Left ventricle myocardium inferior (tissue), 1 donor: ENCODE data around the gene GATA5. TPM values are rescaled to one million over a fixed set of nuclear protein-coding genes. Genes with fewer than 3 reads are reported as not detected.

Experiments used
- DNase-seq: peaks from one replicate; pipeline ENCODE4 v3.0.0-alpha.2; 2020
- H3K27ac ChIP-seq: fragments of 200-600 bp; replicated peaks from 2 replicates; pipeline ENCODE4 v1.8.0; 2021
- H3K27me3 ChIP-seq: fragments of 200-600 bp; 2 replicates; pipeline ENCODE4 v1.8.0; 2021; ENCODE audit warnings: low read depth
- H3K36me3 ChIP-seq: fragments of 200-600 bp; 2 replicates; pipeline ENCODE4 v1.8.0; 2021
- H3K4me1 ChIP-seq: fragments of 200-600 bp; 2 replicates; pipeline ENCODE4 v1.8.0; 2021
- H3K4me3 ChIP-seq: fragments of 200-600 bp; 2 replicates; pipeline ENCODE4 v1.8.0; 2021; ENCODE audit warnings: mild to moderate bottlenecking, moderate library complexity
- H3K9me3 ChIP-seq: fragments of 200-600 bp; replicated peaks from 2 replicates; pipeline ENCODE4 v1.8.0; 2021
- CTCF ChIP-seq: fragments of 200-600 bp; IDR thresholded peaks from 2 replicates; pipeline ENCODE4 v1.8.0; 2021; ENCODE audit warnings: antibody characterized with exemption, mild to moderate bottlenecking, borderline replicate concordance
- intact Hi-C: fragments of 100-400 bp; cut with micrococcal nuclease; formaldehyde crosslinking; loops from one replicate; pipeline ENCODE4 v1.11.0; 2022
- total RNA-seq: library from RNA; stranded (reverse); fragmentation: NEBNext Ultra II Directional; extraction: Animal tissue kit (Norgen Biotek cat#: 25700); gene quantifications from one replicate; pipeline ENCODE4 v1.2.1, GENCODE V29; 2021
- donor health status: DM: no; HTN: yes; CAD: no; lungs with severe emphysema.

Gene GATA5
- total RNA-seq, 1 donor from 2014 or later, result 0.69 TPM

DNA sequence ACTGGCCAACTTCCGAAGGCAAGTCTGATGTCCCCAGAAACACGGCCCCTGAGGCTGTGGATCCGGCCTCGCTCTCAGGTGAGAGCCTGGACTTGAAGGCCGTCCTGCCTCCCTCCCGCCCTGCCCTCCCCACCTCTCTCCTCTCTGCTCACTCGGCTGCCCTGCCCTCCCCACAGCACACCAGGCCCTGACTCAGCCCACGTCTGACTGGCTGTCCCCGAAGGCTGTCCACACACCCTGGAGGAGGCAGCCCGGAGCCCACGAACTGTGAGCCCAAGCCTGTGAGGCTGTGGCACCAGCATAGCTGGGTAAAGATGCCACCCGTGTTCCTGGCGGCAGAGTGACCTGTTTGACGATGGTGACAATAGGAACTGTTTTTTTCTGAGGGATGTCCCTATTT lies 16.3 kb downstream of the GATA5 start:
- no peak overlapping the region for H3K4me3 ChIP-seq
- H3K9me3 ChIP-seq, result no peaks in the 10 kb centered on the region
- intact Hi-C loops, result no loop called here
- H3K27me3 ChIP-seq, result peaks cover 50% of the 10 kb centered on the region
- no peak overlapping the region for H3K27ac ChIP-seq
- no peaks in the 10 kb centered on the region for H3K36me3 ChIP-seq
- no peak for TF ChIP-seq CTCF
- H3K4me1 ChIP-seq, result peaks cover 14% of the 10 kb centered on the region
- no peak for DNase-seq

DNA sequence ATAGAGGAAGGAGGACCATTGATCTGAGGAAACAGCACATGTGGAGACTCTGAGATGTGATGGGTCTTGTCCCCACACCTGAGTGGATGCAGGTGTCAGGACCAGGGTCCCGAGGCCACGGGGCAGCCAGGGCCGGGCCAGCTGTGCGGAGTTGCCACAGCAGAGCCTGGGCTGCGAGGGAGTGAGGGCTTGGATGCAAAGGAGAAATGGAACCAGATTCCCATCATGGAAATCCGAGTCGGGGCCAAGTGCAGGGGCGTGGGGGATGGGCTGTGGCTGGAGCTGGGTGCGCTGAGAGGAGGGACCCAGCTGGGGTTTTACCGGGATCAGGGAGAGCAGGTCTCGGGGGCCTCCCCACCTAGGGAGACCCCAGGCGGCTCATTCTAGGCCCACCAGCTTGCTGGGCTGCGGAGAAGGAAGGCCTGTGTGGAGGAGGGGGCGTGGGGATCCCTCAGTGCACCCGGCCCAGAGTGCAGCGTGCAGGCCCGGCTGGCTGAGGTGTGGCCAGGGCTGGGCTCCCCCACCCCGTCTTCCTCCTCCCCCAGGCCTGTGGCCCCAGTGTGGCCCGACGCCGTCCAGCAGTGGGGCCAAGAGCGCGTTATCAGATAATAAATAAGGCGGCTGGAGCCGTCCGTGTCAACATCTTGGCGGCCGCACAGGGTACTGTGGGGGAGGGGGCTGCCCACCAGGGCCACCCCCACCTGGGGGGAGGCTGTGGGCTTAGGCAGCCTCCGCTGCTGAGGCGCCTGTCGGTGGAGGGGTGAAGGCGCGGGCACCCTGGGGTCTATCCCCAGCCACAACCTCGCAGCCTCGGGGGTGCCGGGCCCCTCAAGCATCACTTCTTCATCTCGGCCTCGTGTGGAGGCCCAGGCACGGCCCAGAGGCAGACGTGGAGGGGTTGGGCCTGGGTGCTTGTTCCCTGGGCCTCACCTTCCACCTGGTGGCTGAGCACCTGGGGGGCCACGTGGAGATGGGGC lies 17.2 kb downstream of the GATA5 start:
- H3K4me3 ChIP-seq, result no peak overlapping the region
- DNase-seq, result no peak

DNA sequence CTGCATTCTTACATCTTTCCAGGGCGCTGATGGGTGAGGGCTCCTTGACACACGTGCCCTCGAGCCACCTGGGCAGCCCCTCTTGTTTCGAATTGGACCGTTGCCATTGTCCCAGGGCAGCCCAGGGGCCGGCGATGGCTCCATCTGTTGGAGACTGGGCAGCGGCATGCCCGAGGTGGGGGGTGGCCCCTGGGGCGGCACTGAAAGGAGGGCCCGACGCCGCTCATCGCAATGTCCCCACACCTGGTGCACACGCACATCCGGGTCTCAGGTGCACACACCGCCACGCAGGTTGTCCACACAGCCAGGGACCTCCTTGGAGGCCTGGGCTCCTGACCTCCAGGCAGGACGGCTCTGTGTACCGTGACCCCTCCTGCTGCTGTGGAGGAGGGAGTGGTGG lies 18.0 kb downstream of the GATA5 start:
- TF ChIP-seq CTCF, result no peak
- H3K27ac ChIP-seq, result no peak overlapping the region
- intact Hi-C loops, result no loop called here
- no peak for DNase-seq
- peaks cover 14% of the 10 kb centered on the region for H3K4me1 ChIP-seq
- H3K9me3 ChIP-seq, result no peaks in the 10 kb centered on the region
- H3K36me3 ChIP-seq, result no peaks in the 10 kb centered on the region
- H3K27me3 ChIP-seq, result peaks cover 66% of the 10 kb centered on the region
- no peak overlapping the region for H3K4me3 ChIP-seq

More for the DNA sequence above, 17.2 kb downstream of the GATA5 start:
- no peaks in the 10 kb centered on the region for H3K36me3 ChIP-seq
- peaks cover 14% of the 10 kb centered on the region for H3K4me1 ChIP-seq
- H3K27ac ChIP-seq, result no peak overlapping the region
- no peaks in the 10 kb centered on the region for H3K9me3 ChIP-seq
- no peak for TF ChIP-seq CTCF
- intact Hi-C loops, result no loop called here
- peaks cover 58% of the 10 kb centered on the region for H3K27me3 ChIP-seq

- no peak overlapping the region for H3K4me3 ChIP-seq
- H3K4me1 ChIP-seq, result peaks cover 13% of the 10 kb centered on the region
- intact Hi-C loops, result no loop called here
- H3K36me3 ChIP-seq, result no peaks in the 10 kb centered on the region
- peaks cover 73% of the 10 kb centered on the region for H3K27me3 ChIP-seq
- H3K27ac ChIP-seq, result no peak overlapping the region
- DNase-seq, result no peak
- H3K9me3 ChIP-seq, result no peaks in the 10 kb centered on the region
- no peak for TF ChIP-seq CTCF
These were observed 18.7 kb downstream of the GATA5 start for GRCh38 chr20:62457098-62457497.

DNA sequence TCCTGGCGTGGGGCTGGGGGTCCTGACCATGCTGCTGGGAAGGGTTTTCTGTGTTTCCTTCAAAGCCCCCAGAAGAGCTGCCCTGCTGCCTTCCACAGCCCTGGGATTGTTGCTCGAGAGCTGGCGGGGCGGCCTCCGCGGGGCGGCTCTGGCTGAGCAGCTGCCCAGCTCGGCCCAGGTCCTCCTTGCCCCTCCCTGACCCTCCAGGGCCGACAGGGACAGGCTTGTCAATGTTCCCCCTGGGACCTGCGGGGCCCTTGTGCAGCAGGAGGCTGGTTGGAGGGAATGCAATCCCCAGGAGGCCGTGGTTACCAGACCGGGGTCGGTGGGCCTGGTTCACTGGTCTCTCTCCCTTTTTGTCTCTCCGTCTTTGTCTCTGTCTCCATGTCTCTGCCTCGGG lies 19.9 kb downstream of the GATA5 start:
- Histone ChIP-seq H3K4me3 (no peak overlapping the region), H3K36me3 (no peaks in the 10 kb centered on the region), H3K9me3 (no peaks in the 10 kb centered on the region), H3K4me1 (peaks cover 4% of the 10 kb centered on the region), H3K27me3 (peaks cover 75% of the 10 kb centered on the region), H3K27ac (no peak overlapping the region)
- intact Hi-C loops, result no loop called here
- DNase-seq, result no peak
- TF ChIP-seq CTCF, result no peak
